HG03575 (cell line): ENCODE data around the gene SETX.
"Not testable (repeated sequence)": the region's sequence is repeated elsewhere in the genome, so short reads cannot be mapped to it uniquely, and the experiment has no call there.

Source experiments
- ATAC-seq: cut with Tn5 transposase; IDR thresholded peaks from one replicate; pipeline ENCODE4 v1.9.1; 2021; ENCODE audit not compliant: unreplicated experiment, insufficient number of reproducible peaks, low FRiP score; ENCODE audit errors: extremely low read depth

SETX gene, protein sequence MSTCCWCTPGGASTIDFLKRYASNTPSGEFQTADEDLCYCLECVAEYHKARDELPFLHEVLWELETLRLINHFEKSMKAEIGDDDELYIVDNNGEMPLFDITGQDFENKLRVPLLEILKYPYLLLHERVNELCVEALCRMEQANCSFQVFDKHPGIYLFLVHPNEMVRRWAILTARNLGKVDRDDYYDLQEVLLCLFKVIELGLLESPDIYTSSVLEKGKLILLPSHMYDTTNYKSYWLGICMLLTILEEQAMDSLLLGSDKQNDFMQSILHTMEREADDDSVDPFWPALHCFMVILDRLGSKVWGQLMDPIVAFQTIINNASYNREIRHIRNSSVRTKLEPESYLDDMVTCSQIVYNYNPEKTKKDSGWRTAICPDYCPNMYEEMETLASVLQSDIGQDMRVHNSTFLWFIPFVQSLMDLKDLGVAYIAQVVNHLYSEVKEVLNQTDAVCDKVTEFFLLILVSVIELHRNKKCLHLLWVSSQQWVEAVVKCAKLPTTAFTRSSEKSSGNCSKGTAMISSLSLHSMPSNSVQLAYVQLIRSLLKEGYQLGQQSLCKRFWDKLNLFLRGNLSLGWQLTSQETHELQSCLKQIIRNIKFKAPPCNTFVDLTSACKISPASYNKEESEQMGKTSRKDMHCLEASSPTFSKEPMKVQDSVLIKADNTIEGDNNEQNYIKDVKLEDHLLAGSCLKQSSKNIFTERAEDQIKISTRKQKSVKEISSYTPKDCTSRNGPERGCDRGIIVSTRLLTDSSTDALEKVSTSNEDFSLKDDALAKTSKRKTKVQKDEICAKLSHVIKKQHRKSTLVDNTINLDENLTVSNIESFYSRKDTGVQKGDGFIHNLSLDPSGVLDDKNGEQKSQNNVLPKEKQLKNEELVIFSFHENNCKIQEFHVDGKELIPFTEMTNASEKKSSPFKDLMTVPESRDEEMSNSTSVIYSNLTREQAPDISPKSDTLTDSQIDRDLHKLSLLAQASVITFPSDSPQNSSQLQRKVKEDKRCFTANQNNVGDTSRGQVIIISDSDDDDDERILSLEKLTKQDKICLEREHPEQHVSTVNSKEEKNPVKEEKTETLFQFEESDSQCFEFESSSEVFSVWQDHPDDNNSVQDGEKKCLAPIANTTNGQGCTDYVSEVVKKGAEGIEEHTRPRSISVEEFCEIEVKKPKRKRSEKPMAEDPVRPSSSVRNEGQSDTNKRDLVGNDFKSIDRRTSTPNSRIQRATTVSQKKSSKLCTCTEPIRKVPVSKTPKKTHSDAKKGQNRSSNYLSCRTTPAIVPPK (N-terminal part only)

DNA sequence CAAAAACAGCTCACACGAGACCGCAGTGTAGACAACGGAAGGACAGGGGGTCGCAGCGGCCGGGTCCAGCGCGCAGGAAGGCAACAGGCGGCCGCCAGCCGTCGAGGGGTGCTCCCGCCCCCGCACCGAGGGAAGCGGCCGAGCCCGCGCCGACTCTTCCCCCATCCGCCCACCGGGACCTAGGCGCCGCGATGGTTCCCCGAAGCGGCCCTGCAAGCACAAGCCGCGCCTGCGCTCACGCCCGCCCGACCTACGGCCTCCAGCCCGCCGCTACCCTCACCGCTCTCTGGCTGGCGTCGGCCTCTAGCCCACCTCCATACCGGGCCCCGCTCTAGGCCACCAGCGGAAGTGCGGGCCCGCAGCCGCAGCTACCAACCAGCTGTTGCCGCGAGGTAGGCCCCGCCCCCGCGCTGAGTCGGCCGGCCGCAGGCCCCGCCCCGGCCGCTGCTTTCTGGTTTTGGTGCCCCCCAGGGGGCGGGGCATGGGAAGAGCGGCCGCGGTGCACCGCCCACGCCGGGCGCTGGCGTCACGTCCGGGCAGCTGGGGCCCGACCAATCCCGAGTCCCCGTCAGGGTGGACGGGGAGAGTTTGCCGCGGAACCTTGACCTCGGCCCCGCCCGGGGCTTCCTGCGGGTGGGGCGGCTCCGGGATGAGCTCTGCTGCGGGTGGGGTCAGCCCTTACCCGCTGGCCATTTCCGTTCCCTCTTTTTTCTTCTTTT is at the start of gene SETX:
Gene SETX, minus strand, starts transcription at position 350 of the 719 bp plus-strand sequence. CDS start 5,558 bp downstream, outside the sequence.
- ATAC-seq = peak; percentile 34

DNA sequence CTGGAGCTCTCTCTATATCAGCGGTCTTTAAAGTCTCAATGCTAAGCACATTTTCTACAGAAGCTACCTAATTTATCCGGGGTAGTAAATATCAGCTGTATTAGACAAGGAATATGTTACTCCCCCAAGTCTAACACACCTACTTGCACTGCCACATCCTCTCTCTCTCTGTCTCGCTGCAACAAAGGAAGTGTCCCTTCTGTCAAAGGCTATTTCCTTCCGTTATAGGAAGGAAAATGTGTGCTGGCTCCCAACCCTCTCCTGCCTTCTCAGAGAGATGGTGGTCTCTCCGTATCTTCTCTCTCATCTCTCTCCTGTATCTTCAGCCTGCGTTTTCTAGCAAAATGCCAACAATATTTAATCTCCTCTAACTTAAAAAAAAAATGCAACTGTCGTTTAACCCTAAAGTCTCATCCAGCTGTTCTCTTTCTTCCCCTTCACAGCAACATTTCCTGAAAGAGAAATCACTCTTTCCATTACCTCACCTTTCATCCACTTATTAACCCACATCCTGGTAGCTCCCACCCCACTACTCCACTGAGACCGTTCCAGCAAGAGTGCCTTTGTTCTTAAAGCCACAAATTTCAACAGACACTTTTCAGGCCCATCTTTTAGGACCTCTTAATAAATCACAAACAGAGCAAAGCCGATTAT is 49.6 kb upstream of the SETX start:
- no peak for ATAC-seq

DNA sequence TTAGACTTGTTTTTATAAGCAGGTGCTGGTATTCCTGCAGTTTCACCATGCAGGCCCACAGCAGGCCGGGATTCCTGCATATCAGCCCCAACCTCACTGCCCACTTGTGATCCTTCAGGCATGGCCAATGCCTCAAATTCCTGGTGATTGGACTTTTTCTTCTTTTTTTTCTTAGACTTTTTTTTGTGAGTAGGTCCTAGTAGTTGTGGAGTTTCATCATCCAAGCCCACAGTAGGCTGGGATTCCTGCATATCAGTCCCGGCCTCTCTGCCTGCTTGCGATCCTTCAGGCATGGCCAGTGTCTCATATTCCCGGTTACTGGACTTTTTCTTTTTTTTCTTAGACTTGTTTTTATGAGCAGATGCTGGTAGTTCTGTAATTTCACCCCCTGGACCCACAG is 47.0 kb upstream of the SETX start:
- no peak for ATAC-seq

DNA sequence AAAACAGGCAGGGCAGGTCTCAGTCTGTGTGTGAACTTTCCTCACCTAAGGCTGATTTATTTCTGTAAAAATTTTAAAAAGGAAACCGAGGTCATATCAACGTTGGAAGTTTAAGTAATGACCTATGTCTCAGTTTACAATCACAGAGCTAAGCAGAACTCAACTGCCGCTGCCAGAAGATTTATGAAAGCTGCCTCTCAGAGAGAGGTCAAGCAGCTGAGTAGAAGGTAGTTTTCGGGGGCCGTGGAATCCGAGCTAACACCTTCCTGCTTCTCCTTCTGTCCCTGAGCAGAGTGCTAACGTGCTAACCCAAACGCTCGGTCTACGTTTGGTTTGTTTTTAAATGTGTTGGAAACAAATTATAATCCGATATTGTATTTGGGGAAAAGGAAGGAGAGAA is 40.8 kb upstream of the SETX start:
- ATAC-seq = no peak

DNA sequence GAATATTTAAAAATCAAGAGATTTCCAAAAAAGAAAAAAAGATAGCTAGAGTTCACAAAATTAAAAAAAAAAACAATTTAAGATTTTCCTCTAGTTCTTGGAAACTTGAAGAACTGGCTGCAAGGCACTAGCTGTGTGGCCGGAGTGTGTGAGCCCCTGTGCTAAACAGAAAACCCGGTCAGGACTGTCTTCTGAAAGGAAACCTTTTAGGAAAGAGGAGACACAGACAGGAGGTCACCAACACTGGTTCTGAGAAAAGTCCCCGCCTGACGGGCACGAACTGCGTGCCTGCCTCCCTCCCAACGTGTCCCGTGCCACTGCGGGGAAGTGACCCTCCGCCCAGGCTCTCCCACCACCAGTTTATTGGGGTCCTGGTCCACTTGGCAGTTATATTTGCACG is 36.7 kb upstream of the SETX start:
- ATAC-seq = no peak

DNA sequence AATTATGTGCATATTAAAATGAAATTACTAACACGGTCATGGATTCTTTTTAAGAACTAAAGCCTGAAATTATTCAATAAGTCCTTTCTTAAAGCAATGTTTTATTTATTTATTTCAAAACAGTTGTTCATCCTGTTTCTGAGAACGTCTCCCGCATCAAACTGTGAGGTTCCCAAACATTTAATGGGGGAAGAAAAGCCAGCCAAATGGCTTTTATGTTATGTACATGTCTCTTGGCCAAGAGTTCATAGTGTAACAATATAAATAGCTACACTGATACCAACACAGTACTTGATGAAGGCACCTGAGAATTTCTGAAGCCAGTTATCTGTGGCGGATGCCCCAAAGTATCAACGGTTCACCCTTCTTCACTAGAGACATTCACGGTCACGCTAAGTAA is 36.2 kb upstream of the SETX start:
- no peak for ATAC-seq

DNA sequence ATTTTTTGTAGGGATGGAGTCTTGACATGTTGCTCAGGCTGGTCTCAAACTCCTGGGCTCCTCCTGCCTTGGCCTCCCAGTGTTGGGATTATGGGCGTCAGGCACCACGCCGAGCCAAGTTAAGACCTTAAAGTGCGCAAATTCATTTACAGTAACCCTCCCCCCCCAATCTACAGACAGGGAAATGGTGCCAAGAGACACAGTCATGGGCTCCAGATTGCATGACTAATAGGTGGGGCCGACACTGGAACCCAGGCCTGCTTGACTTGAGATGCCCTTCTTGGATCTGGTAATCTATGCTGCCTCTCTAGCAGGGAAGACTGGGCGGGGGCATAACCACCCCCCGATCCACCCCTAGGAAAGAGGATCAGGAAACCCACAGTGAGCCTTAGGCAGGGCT is 32.3 kb upstream of the SETX start:
- ATAC-seq = no peak

DNA sequence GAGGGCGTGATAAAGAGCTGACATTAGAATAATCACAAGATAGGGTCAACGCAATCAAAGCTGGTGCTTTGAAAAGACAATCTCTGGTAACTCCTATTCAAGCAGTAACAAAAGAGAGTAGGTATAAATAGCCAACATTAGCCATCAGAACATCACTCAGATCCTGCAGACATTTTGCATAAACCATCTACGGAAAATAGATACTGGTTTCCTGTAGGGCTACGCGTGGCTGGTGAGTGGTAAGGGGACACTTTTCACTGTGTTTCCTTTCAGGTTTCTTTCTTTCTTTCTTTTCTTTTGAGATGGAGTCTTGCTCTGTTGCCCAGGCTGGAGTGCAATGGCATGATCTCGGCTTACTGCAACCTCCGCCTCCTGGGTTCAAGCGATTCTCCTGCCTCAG is 29.6 kb upstream of the SETX start:
- ATAC-seq = no peak

DNA sequence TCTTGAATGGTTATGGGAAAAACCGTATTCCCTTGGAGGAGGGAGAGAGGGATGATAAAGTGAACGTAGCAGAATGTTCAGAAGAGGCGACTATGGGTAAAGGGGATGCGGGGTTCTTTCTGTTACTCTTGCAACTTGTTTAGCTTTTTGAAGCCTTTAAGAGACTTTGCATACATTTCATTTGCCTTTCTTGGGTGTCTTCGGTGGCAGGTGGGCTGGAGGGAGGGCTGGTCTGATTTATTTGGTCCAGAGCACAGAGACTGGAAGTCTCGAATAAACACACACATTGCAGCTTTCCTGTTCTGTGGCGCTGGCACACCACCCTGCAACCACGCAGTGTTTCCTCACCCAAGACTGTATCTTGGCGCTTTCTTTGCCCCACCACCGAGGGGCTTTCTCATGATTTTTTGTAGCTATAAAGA is 28.7 kb upstream of the SETX start:
- ATAC-seq = no peak

DNA sequence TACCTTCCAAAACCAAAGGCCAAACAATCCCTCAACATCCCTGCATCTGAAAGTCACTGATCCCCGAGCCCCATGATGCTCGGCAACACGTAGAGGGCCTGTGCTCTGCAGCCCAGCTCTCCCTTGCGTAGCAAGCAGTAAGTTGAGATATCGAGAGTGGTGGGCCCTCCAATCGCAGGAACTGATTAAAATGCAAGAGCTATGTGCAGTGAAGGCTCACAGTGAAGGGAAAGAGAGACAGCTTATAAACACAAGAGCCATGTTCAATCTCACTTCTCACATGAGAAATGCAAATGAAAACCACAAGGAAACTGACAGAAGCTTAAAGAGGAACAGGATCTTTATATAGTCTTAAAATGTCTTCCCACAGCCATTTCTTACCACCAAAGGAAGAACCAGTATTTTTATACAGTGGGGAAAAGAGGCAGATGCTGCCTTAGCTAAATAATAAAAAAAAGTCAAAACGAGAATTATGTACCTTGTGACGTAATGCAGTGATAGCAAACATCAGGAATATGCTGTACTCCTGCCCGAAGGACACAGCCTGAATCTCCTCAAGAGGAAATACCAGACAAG is 27.3 kb upstream of the SETX start:
- peak; percentile 51 for ATAC-seq

DNA sequence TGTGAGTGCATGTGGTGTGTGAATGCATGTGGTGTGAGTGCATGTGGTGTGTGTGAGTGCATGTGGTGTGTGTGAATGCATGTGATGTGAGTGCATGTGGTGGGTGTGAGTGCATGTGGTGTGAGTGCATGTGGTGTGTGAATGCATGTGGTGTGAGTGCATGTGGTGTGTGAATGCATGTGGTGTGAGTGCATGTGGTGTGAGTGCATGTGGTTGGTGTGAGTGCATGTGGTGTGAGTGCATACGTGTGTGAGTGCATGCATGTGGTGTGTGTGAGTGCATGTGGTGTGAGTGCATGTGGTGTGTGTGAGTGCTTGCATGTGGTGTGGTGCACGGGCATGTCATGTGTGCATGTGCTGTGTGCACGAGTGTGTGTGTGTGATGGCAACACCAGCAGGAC is 23.6 kb upstream of the SETX start:
- not testable (repeated sequence) for ATAC-seq

DNA sequence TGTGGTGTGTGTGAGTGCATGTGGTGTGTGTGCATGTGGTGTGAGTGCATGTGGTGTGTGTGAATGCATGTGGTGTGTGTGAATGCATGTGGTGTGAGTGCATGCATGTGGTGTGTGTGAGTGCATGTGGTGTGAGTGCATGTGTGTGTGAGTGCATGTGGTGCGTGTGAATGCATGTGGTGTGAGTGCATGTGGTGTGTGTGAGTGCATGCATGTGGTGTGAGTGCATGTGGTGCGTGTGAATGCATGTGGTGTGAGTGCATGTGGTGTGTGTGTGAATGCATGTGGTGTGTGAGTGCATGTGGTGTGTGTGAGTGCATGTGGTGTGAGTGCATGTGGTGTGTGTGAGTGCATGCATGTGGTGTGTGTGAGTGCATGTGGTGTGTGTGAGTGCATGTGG is 23.0 kb upstream of the SETX start:
- not testable (repeated sequence) for ATAC-seq

DNA sequence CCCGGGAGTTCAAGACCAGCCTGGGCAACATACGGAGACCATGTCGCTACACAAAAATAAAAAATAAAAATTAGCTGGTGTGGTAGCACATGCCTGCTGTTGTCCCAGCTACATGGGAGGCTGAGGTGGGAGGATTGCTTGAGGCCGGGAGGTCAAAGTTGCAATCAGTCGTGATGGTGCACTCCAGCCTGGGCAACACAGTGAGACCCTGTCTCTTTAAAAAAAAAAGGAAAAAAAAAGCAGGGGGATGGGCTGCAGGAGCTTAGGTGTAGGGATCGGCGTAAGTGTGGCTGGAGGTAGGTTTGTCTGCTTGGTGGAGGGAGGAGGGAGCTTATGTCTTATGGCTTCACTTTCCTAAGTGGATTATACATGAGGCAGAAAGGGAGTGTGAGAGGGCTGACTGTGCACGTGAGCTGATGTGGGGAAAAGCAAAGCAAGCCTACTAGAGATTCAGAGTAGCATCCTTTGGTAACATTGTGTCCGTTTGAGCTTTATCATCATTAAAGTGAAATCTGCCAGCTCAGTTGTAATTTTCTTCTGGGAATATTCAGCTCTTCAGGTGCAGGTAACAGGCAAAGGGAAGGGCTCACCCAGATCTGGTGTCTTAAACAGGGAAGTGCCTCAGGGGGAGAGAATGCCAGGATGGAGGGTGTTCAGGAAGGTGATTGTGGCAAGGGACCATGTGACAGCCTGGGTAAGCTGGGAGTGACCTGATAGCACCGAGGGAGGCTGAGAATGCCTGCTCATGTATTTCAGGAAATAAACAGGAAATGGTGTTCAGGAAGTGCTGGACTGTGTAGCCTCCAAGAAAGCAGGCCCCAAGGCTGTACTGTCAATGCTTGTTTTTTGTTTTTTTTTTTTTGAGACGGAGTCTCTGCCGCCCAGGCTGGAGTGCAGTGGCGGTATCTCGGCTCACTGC is 17.6 kb upstream of the SETX start:
- ATAC-seq = no peak

DNA sequence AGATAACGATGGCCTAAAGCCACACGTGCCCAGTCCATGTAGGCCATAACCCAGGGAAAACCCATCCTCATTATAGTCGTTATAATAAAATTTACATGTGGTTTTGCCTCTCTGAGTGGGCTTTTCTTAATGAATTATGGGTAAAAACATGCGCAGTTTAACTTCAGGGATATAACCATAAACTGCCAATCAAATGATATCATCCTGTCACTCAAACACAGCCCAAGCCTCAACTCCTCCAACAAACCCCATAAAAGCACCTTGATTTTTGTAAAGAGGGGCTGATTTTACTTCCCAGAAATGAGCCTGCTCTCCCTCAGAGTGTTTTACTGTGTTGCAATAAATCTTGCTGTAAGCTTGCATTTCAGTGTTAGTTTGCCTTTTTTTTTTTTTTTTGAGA is 15.8 kb upstream of the SETX start:
- no peak for ATAC-seq

DNA sequence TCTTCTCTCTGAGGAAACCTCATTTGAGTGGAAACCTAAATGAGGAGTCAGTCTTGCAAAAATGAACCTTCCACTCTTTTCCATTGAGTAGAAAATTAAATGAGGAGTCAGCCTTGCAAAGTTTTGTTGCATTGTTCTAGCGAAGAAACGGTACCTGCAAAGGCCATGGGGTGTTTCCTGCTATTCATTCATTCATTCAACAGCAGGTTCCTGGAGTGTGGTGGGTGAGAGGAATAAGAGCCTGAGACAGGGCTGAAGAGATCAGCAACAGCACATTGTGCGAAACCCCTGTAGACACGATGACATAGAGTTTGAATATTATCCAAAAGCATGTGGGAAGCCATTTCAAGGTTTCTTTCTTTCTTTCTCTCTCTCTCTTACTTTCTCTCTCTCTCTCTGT is 14.6 kb upstream of the SETX start:
- no peak for ATAC-seq

DNA sequence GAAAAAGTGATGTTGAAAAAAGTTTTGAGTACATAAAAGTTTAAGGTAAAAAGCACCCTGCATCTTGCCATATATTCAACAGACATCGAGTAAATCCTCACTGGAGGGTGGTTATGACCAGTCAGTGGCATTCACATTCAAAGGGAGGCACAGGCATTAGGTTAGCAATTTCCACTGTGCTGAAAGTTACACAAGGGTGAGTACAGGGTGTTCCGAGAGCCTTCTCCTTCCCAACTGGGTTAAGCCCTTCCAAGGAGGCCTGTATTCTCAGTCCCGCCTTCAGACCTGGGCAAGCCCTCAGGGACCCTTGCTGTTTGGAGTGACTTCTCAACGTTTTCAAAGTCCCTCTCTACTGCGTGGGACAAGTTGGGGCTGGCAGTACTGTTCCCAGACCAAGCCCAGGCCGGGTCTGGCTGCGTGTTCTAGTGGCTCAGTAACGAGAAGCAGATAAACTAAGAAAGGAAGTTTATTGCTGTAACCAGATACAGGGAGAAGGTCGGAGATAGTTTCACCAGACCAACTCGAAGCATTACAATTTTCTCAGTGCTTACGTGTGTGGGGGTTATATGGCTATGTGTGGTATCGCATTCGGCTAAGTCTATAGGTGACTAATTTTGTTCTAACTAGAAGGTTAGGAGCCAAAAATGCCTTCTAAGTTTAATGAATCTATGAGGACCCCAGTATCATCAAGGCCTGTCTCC is 13.0 kb upstream of the SETX start:
- no peak for ATAC-seq
